NB4 (cell line): Measurements from ENCODE around the gene MAD1L1.

ENCODE experiments used
- DNase-seq: peaks from one replicate; pipeline ENCODE4 v3.0.0; 2010; ENCODE audit warnings: low read depth
- H3K4me3 ChIP-seq: one replicate; pipeline ENCODE4 v1.5.1; 2011; ENCODE audit warnings: mild to moderate bottlenecking, low read depth, low read length, moderate library complexity
- MYC ChIP-seq: IDR thresholded peaks from 2 replicates; pipeline ENCODE4 v1.6.1; 2011; ENCODE audit warnings: low read depth, low read length
- POLR2A ChIP-seq: IDR thresholded peaks from 2 replicates; pipeline ENCODE4 v1.6.1; 2011; ENCODE audit warnings: mild to moderate bottlenecking; ENCODE audit not compliant: insufficient read length; ENCODE audit errors: extremely low read depth
- TF ChIP-seq, protein P1 (sequence below): IDR thresholded peaks from 2 replicates; pipeline ENCODE4 v1.6.1; 2011; ENCODE audit warnings: low read depth, low read length
- TF ChIP-seq, protein P2 (sequence below): IDR thresholded peaks from one replicate; pipeline ENCODE4 v1.5.1; 2012; ENCODE audit warnings: low read depth, low read length

The MAD1L1 gene

DNA sequence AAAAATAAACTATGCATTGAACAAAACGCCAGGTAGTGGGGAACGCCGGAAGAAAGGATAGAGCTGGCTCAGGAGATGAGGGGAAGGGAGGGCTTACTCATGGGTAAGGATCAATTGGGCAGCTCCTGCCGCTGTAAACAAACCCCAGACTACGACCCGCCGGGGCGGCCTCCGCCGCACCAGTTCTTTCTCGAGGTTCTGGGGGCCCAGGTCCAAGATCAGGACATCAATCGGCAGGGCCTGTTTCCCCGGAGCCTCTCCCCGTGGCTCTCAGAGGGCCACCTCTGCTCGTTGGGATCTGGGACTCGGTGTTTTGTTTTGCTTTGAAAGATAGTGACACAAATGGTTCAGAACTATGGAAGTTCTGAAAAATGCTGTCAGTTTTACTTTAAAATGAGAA lies 422.2 kb downstream of the MAD1L1 start:
- TF ChIP-seq, protein P1, sequence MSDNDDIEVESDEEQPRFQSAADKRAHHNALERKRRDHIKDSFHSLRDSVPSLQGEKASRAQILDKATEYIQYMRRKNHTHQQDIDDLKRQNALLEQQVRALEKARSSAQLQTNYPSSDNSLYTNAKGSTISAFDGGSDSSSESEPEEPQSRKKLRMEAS = no peak
- TF ChIP-seq, protein P2, sequence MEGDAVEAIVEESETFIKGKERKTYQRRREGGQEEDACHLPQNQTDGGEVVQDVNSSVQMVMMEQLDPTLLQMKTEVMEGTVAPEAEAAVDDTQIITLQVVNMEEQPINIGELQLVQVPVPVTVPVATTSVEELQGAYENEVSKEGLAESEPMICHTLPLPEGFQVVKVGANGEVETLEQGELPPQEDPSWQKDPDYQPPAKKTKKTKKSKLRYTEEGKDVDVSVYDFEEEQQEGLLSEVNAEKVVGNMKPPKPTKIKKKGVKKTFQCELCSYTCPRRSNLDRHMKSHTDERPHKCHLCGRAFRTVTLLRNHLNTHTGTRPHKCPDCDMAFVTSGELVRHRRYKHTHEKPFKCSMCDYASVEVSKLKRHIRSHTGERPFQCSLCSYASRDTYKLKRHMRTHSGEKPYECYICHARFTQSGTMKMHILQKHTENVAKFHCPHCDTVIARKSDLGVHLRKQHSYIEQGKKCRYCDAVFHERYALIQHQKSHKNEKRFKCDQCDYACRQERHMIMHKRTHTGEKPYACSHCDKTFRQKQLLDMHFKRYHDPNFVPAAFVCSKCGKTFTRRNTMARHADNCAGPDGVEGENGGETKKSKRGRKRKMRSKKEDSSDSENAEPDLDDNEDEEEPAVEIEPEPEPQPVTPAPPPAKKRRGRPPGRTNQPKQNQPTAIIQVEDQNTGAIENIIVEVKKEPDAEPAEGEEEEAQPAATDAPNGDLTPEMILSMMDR = no peak
- H3K4me3 ChIP-seq = no peak overlapping the region
- no peak for DNase-seq

DNA sequence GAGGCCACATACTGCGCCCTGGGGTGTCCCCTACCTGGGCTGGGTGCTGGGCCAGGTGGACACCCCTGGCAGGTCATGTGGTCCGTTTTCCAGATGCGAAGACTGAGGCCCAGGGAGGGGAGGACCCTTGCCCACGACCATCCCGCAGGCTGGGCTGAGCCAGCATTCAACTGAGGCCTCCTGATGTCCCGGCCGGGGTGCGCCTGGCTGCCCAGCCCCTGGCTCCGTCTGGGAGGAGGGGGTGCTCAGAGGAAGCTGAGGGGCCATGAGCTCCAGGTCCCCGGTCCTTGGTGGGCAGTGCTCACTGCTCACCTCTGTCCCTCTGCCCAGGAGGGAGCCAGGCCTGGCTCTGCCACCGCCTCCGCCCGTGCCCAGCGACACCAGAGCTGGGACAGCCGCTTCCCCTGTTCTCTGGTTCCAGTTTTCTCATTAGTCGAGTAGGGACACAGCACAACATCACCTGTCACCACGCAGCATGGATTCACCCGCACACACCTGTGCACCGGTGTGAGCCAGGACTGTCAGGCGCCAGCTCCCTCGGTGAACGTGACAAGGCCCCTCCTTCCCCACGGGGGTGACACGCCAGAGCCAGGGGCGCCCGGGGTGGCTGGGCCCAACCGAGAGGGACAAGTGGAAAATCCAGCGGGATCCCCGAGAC lies 423.0 kb downstream of the MAD1L1 start:
- no peak for TF ChIP-seq POLR2A
- no peak for TF ChIP-seq MYC
- TF ChIP-seq, protein P2 = no peak
- TF ChIP-seq, protein P1 = no peak
- no peak overlapping the region for H3K4me3 ChIP-seq
- no peak for DNase-seq

DNA sequence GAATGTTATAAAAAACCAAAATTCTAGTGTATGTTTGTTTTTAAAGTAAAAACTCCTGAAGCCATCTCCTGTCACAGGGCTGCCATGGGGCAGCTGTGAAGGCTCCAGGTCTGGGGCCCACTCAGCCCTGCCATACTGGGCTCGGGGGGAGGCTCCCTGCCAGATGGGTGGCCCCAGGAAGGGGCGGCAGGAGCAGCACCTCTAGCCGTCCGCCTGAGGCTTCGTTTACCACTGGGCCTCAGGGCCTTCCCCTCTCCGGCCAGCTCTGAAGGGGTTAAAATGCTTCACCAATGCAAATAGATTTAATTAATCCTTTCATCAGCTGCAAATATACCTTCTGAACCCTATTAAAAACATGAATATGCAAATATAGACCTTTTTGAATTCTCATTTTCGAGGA lies 423.7 kb downstream of the MAD1L1 start:
- no peak overlapping the region for H3K4me3 ChIP-seq
- no peak for TF ChIP-seq POLR2A
- no peak for DNase-seq

DNA sequence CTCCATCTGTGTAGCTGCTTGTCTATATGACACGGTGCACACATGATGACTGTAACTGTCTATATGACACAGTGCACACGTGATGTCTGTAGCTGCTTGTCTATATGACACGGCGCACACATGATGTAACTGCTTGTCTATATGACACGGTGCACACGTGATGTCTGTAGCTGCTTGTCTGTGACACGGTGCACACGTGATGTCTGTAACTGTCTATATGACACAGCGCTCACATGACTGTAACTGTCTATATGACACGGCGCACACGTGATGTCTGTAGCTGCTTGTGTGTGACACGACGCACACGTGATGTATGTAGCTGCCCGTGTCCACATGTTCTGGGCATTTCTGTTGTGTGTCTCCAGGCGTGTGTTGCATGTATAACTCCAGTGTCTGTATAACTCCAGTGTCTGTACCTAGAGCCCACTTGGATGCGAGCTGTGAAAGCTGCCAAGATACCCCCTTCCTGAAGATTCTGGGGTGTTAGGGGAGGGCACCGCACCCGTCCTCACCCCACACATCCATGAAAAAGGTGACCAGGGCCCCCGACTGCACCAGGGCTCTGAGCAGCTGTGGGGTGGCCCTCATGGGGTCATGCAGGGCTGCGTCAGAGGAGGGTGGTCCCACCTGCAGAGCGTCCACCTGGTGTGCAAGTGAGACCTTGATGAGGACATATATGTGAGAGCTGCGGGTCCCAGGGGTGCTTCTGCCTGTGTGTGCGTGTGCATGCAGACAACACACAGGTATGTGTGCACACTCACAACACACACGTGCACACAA lies 424.7 kb downstream of the MAD1L1 start:
- no peak for TF ChIP-seq MYC
- TF ChIP-seq POLR2A = no peak
- TF ChIP-seq, protein P2 = no peak
- TF ChIP-seq, protein P1 = no peak
- DNase-seq = no peak
- no peak overlapping the region for H3K4me3 ChIP-seq

DNA sequence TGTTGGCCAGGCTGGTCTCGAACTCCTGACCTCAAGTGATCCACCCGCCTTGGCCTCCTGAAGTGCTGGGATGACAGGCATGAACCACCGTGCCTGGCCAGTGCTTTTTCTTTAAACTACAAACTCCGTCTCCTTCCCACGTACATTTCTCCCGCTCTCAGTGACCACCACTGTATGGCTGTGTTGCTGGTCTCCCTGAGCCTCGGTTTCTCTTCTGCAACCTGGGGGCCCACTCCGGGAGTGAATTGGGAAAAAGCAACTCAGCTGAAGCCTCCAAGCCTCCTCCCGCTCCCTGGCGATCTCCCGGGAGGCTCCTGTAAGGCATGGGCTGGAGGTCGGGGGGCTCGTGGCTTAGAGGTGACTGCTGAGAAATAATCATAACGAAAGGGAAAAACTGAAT lies 426.4 kb downstream of the MAD1L1 start:
- no peak for TF ChIP-seq POLR2A
- TF ChIP-seq, protein P1 = no peak
- TF ChIP-seq, protein P2 = no peak
- no peak for TF ChIP-seq MYC
- no peak overlapping the region for H3K4me3 ChIP-seq
- no peak for DNase-seq

DNA sequence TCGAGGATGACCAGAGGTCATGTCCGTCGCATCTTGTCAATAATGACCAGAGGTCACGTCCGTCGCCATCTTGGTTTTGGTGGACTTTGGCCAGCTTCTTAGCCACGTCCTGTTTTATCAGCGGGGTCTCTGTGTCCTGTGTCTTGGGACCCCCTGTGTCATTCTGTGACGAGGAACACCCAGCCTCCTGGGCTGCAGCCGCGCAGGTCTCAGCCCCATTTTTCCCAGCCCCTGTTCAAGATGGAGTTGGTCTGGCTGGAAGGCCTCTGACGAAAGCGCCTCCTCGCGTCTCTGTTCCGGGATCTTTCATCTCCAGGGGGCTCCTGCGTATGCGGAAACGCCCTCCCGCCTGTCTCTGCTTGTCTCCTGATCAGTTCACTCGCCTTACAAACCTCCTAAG lies 428.4 kb downstream of the MAD1L1 start:
- no peak overlapping the region for H3K4me3 ChIP-seq
- TF ChIP-seq, protein P1 = no peak
- TF ChIP-seq POLR2A = no peak
- no peak for DNase-seq

DNA sequence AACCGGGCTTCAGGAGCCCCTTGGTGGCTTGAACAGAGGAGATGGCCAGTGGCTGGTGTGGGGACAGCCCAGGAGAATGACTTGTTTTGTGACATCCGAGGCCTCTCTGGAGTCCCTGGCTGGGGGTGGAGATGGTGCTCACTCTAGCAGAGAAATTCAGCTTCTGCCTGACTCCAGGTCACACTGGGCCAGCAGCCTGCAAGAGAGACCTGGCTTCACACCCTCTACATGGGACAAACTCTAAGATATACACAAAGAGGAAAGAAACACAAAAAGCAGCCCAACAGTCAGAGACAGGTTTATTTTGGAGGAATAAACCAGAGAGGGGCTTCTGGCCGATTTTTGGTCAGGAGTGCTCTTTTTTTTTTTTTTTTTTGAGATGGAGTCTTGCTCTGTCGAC lies 429.8 kb downstream of the MAD1L1 start:
- H3K4me3 ChIP-seq = no peak overlapping the region
- DNase-seq = no peak
- TF ChIP-seq, protein P2 = no peak
